HepG2 (cell line): Measurements from ENCODE around the gene STAP2. TPM values are rescaled to one million over a fixed set of nuclear protein-coding genes. Genes with fewer than 3 reads are reported as not detected.
A peak's percentile ranks its signal among the peaks of the same experiment; 100 is the strongest.

Experiments used
- ATAC-seq: fragments of 200-7000 bp; cut with Tn5 transposase; 3 replicates; pipeline ENCODE4 v1.9.1; 2020; ENCODE audit warnings: mild to moderate bottlenecking, moderate library complexity
- BruUV-seq: library from RNA; stranded (reverse); fragments of 400-500 nt; replicated peaks from 2 replicates; lab custom pipeline; 2021; lab: Mats Ljungman, UMichigan
- CTCF ChIA-PET: fragments of 300-600 bp; formaldehyde crosslinking; extraction: SDS; loops from one replicate; lab custom pipeline; 2021; ENCODE audit warnings: low total read pairs, inconsistent platforms, low intra/inter-chr PET ratio; lab: Yijun Ruan, JAX
- POLR2A ChIA-PET: fragments of 350-600 bp; sonication (Branson Sonifier 250); formaldehyde crosslinking; loops from one replicate; lab custom pipeline; 2020; ENCODE audit warnings: antibody characterized with exemption, inconsistent platforms; lab: Yijun Ruan, JAX
- DNase-seq: peaks from one replicate; pipeline ENCODE4 v3.0.0-alpha.2; 2015; ENCODE audit warnings: low spot score
- FAIRE-seq: peaks from 3 replicates; lab custom pipeline; 2011; peaks lifted over from hg19 to GRCh38; lab: Jason Lieb, UNC
- H2AFZ ChIP-seq: one replicate; pipeline ENCODE4 v1.6.1; 2011; ENCODE audit warnings: low read length, inconsistent platforms
- H3K27ac ChIP-seq: fragments of 300-600 bp; 3 replicates; pipeline ENCODE4 v1.8.0; 2011; ENCODE audit warnings: mixed run types, mild to moderate bottlenecking, mixed read lengths, low read length, inconsistent platforms; ENCODE audit not compliant: insufficient read depth; ENCODE audit errors: extremely low read length
- H3K27me3 ChIP-seq, 2 experiments: fragments of 200-600 bp in 1 of 2; 2 replicates in 1 of 2; 3 replicates in 1 of 2; pipeline versions ENCODE4 v1.6.0 to v1.8.0; 2011; ENCODE audit warnings: low read length in 2 of 2, mild to moderate bottlenecking in 2 of 2, moderate library complexity in 2 of 2, inconsistent platforms in 1 of 2; ENCODE audit not compliant: insufficient read depth in 2 of 2, control insufficient read depth in 1 of 2
- H3K36me3 ChIP-seq, 2 experiments: fragments of 200-600 bp in 1 of 2; replicated peaks in 1 of 2; 2 replicates in 1 of 2; 3 replicates in 1 of 2; pipeline versions ENCODE4 v1.5.1 to v1.8.0; 2011; ENCODE audit warnings: low read length in 2 of 2, inconsistent platforms in 1 of 2; ENCODE audit not compliant: insufficient read depth in 2 of 2, control insufficient read depth in 1 of 2
- H3K4me1 ChIP-seq: 2 replicates; pipeline ENCODE4 v1.5.1; 2012; ENCODE audit warnings: low read length, inconsistent platforms; ENCODE audit not compliant: insufficient read depth
- H3K4me2 ChIP-seq: 2 replicates; pipeline ENCODE4 v1.6.0; 2011; ENCODE audit warnings: low read depth, low read length, inconsistent platforms
- H3K4me3 ChIP-seq, 3 experiments: fragments of 200-600 bp in 1 of 3; sonication (generic), shearing (Covaris generic) in 1 of 3; replicated peaks in 1 of 3; 2 replicates each; pipeline ENCODE4 v1.5.1; 2011 to 2016; ENCODE audit warnings: low read length in 3 of 3, inconsistent platforms in 2 of 3, low read depth in 2 of 3, mild to moderate bottlenecking in 2 of 3, control low read depth in 1 of 3, mixed read lengths in 1 of 3; ENCODE audit not compliant: insufficient read depth in 1 of 3
- H3K79me2 ChIP-seq: one replicate; pipeline ENCODE4 v1.6.1; 2011; ENCODE audit warnings: low read length, inconsistent platforms; ENCODE audit not compliant: insufficient read depth
- H3K9ac ChIP-seq: 2 replicates; pipeline ENCODE4 v1.6.0; 2011; ENCODE audit warnings: mild to moderate bottlenecking, low read depth, low read length, inconsistent platforms; ENCODE audit not compliant: insufficient read depth
- H3K9me3 ChIP-seq: 2 replicates; pipeline ENCODE4 v1.5.1; 2012; ENCODE audit warnings: mild to moderate bottlenecking, low read length
- H4K20me1 ChIP-seq: 2 replicates; pipeline ENCODE4 v1.6.0; 2011; ENCODE audit warnings: inconsistent platforms, mild to moderate bottlenecking, low read length, moderate library complexity; ENCODE audit not compliant: insufficient read depth
- GABPA ChIP-seq, 2 experiments: IDR thresholded peaks; 2 replicates each; pipeline ENCODE4 v1.6.1; 2011 to 2016; ENCODE audit warnings: low read depth in 2 of 2, low read length in 1 of 2, missing biosample characterization in 1 of 2, missing genetic modification characterization in 1 of 2
- KLF16 ChIP-seq, 2 experiments: sonication (generic) in 1 of 2; formaldehyde crosslinking in 1 of 2; IDR thresholded peaks; 2 replicates each; pipeline versions ENCODE4 v1.6.1 to v1.8.0; 2016 to 2023; ENCODE audit warnings: missing genetic modification reagents in 2 of 2, missing compliant biosample characterization in 1 of 2
- ZNF687 ChIP-seq: sonication (generic); formaldehyde crosslinking; IDR thresholded peaks from 2 replicates; pipeline ENCODE4 v1.5.1; 2020; ENCODE audit warnings: mild to moderate bottlenecking, missing genetic modification reagents, moderate library complexity
- WGBS: methylation state at CpG from one replicate; pipeline ENCODE4 v1.1.6; 2017; ENCODE audit warnings: low lambda C conversion rate; 5-methylcytosine and 5-hydroxymethylcytosine counted together
- in situ Hi-C: cut with HindIII; loops from 2 replicates; pipeline ENCODE4 v1.10.0; 2017; ENCODE audit warnings: low pct_unique_long_range_greater_than_20kb; ENCODE audit not compliant: extremely low pct_ligation_motif_present
- intact Hi-C: fragments of 100-400 bp; cut with micrococcal nuclease; formaldehyde crosslinking; loops from one replicate; pipeline ENCODE4 v1.10.0; 2022; ENCODE audit not compliant: unreplicated experiment
- polyA plus RNA-seq, 8 experiments: library from polyadenylated mRNA; depleted of rRNA in 3 of 8; stranded (reverse) in 7 of 8; unstranded in 1 of 8; fragments of >200 nt; fragmentation: Illumina TruSeq in 4 of 8; extraction: Trizol in 4 of 8; gene quantifications; 2 replicates each; pipeline versions ENCODE4 v1.2.1 to v1.2.3, GENCODE V29; 2011 to 2016; ENCODE audit warnings: low read depth in 4 of 8, missing spikeins in 1 of 8, mixed read lengths in 1 of 8; ENCODE audit not compliant: insufficient read depth in 1 of 8
- total RNA-seq, 5 experiments: library from RNA; depleted of rRNA; stranded (reverse); fragments of >200 nt; fragmentation: Illumina TruSeq; extraction: Trizol; gene quantifications; 2 replicates each; pipeline ENCODE4 v1.2.3, GENCODE V29; 2016; ENCODE audit warnings: low read depth in 1 of 5

Gene STAP2
- total and polyA plus RNA-seq, 2 of the 13 experiments (the other 11 are each of a cell fraction or from before 2014, with no cell fraction given): 39.0 to 43.7 TPM

DNA sequence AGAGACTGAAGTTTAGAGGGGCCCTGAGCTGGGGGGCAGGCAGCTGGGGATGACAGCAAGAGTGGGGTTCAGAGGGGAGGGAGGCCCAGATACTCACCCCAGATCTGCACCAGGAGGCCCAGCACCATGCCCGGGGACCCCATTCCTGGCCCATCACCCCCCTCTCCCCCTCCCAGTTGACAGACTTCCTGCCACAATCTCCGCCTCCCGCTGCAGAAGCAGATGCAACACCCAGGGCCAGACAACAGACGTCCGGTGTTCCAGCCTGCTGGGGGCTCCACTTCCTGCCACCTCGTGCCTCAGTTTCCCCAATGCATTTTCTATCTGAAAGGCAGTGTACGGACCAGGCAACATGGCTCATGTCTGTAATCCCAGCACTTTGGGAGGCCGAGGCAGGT is 36.4 kb downstream of the STAP2 start, which contains the start of gene TMIGD2:
Gene TMIGD2, minus strand, starts transcription at position 147 of the 398 bp plus-strand sequence. Its CDS starts 4 bp downstream, at position 143.
- intact Hi-C loops: no loop called here
- Histone ChIP-seq H3K27me3 (peaks cover 2 to 11% of the 10 kb centered on the region in 2 experiments; a peak in 4 of 5 replicates), H3K4me2 (peak within 1 kb of the TSS; percentile 79), H3K36me3 (no peaks in the 10 kb centered on the region), H3K79me2 (no peaks in the 10 kb centered on the region), H3K4me1 (peaks cover 40% of the 10 kb centered on the region), H3K27ac (peak within 1 kb of the TSS; percentile 18), H3K9me3 (no peaks in the 10 kb centered on the region), H2AFZ (peak within 1 kb of the TSS; percentile 97), H3K9ac (peak within 1 kb of the TSS; percentile 63), H3K4me3 (peak within 1 kb of the TSS; percentile 21 to 55 (median 31); a peak in 5 of 6 replicates), H4K20me1 (no peaks in the 10 kb centered on the region)
- BruUV-seq: no TSS peak
- TF ChIP-seq KLF16 (CRISPR knock-in tag; IDR thresholded peaks at IDR 0.05) (no peak), GABPA (IDR thresholded peaks at IDR 0.05; ENCODE audit: low read depth, low read length) (no peak), GABPA (CRISPR knock-in tag; IDR thresholded peaks at IDR 0.05; ENCODE audit: low read depth) (0 out of 2 replicates have a peak, but pooled peaks have one; percentile 18), ZNF687 (CRISPR knock-in tag) (peak; percentile 41; the same call in 1 of the 2 replicates)
- POLR2A ChIA-PET: interaction anchor here (1.0 kb wide), 1 partner anchor 41 kb away, joined by 4 read pairs; the partner anchor contains the start of gene MPND
- CTCF ChIA-PET: no interaction called here
- WGBS: 24% methylated on average over 5 of the region's 8 CpGs
- no peak for FAIRE-seq
- in situ Hi-C loops: no loop called here
- no peak for DNase-seq
- no peak for ATAC-seq
